GM10266 (cell line): Measurements from ENCODE around the gene RAG2.

Source experiments
- DNase-seq: peaks from one replicate; pipeline ENCODE4 v3.0.0; 2012; ENCODE audit errors: extremely low spot score
- CTCF ChIP-seq: IDR thresholded peaks from 2 replicates; pipeline ENCODE4 v1.5.1; 2012; ENCODE audit warnings: mild to moderate bottlenecking, low read depth; ENCODE audit not compliant: control insufficient read depth, insufficient read depth; ENCODE audit errors: missing control alignments

The RAG2 gene

GRCh38 chr11:36601155-36601554, 3.1 kb upstream of the RAG2 start:
- no peak for DNase-seq
- TF ChIP-seq CTCF, result no peak

- no peak for TF ChIP-seq CTCF
- no peak for DNase-seq
Measured at GRCh38 chr11:36600180-36600579, 2.1 kb upstream of the RAG2 start.

GRCh38 chr11:36596880-36597279, 1.2 kb downstream of the RAG2 start:
- no peak for TF ChIP-seq CTCF
- DNase-seq, result no peak

- TF ChIP-seq CTCF, result no peak
- no peak for DNase-seq
Measured at GRCh38 chr11:36594316-36594989, 3.6 kb downstream of the RAG2 start, which contains the start of gene IFTAP. IFTAP (plus strand) TSS chr11:36594502; CDS start chr11:36610104, 15,602 bp downstream.

- no peak for TF ChIP-seq CTCF
- no peak for DNase-seq
Measured at GRCh38 chr11:36591433-36591832, 6.6 kb downstream of the RAG2 start.

GRCh38 chr11:36590513-36590912, 7.5 kb downstream of the RAG2 start:
- DNase-seq, result no peak
- TF ChIP-seq CTCF, result no peak

- DNase-seq, result no peak
- TF ChIP-seq CTCF, result no peak
Measured at GRCh38 chr11:36588099-36588498, 9.9 kb downstream of the RAG2 start.
